H1 (cell line): Measurements from ENCODE around the gene CABLES2. TPM values are rescaled to one million over a fixed set of nuclear protein-coding genes. Genes with fewer than 3 reads are reported as not detected.

Experiments
- CTCF ChIA-PET: fragments of 300-600 bp; sonication (Branson Sonifier 250); formaldehyde crosslinking; loops from one replicate; lab custom pipeline; 2021; ENCODE audit not compliant: partially characterized antibody; lab: Charles Lee
- POLR2A ChIA-PET: fragments of 300-600 bp; sonication (Branson Sonifier 250); formaldehyde crosslinking; loops from one replicate; lab custom pipeline; 2021; ENCODE audit warnings: inconsistent platforms; ENCODE audit not compliant: partially characterized antibody; lab: Charles Lee
- DNase-seq, 2 experiments: peaks; one replicate each; pipeline versions ENCODE4 v3.0.0 to v3.0.0-alpha.2; 2010 to 2022; ENCODE audit warnings: low spot score in 2 of 2, low read depth in 1 of 2, mixed read lengths in 1 of 2
- FAIRE-seq: peaks from 2 replicates; lab custom pipeline; 2011; peaks lifted over from hg19 to GRCh38; lab: Jason Lieb, UNC
- H2AFZ ChIP-seq: 2 replicates; pipeline ENCODE4 v1.8.1; 2012; ENCODE audit warnings: low read length, inconsistent platforms
- H2AK5ac ChIP-seq: 2 replicates; pipeline ENCODE4 v1.6.1; 2013; ENCODE audit warnings: low read depth, low read length
- H2BK120ac ChIP-seq: replicated peaks from 2 replicates; pipeline ENCODE3; 2013; ENCODE audit warnings: low read depth, low read length, inconsistent platforms
- H2BK12ac ChIP-seq: 2 replicates; pipeline ENCODE4 v1.6.1; 2013; ENCODE audit warnings: low read depth, low read length
- H2BK15ac ChIP-seq: 2 replicates; pipeline ENCODE4 v1.6.1; 2013; ENCODE audit warnings: low read length
- H2BK20ac ChIP-seq: 2 replicates; pipeline ENCODE4 v1.6.1; 2013; ENCODE audit warnings: low read length
- H2BK5ac ChIP-seq: 2 replicates; pipeline ENCODE4 v1.6.1; 2013; ENCODE audit warnings: low read depth, low read length
- H3K14ac ChIP-seq: 2 replicates; pipeline ENCODE4 v1.6.1; 2013; ENCODE audit warnings: inconsistent platforms; ENCODE audit not compliant: insufficient read length
- H3K18ac ChIP-seq: 2 replicates; pipeline ENCODE4 v1.6.1; 2013; ENCODE audit warnings: low read length; ENCODE audit errors: extremely low read depth
- H3K23ac ChIP-seq: 2 replicates; pipeline ENCODE4 v1.6.1; 2013; ENCODE audit warnings: inconsistent platforms; ENCODE audit not compliant: insufficient read length
- H3K23me2 ChIP-seq: 2 replicates; pipeline ENCODE4 v1.6.1; 2013; ENCODE audit warnings: low read depth, low read length
- H3K27ac ChIP-seq: 2 replicates; pipeline ENCODE4 v1.6.1; 2011; ENCODE audit warnings: low read depth, low read length, inconsistent platforms
- H3K27me3 ChIP-seq, 4 experiments: replicated peaks in 1 of 4; 1 replicate in 1 of 4; 2 replicates in 3 of 4; pipeline versions ENCODE4 v1.6.1 to v1.8.1; 2011 to 2013; ENCODE audit warnings: low read length in 3 of 4, mild to moderate bottlenecking in 3 of 4, inconsistent platforms in 2 of 4, mixed read lengths in 2 of 4, moderate library complexity in 1 of 4; ENCODE audit not compliant: control insufficient read depth in 3 of 4, insufficient read depth in 3 of 4; ENCODE audit errors: extremely low read depth in 1 of 4
- H3K36me3 ChIP-seq, 4 experiments: 2 replicates each; pipeline versions ENCODE4 v1.6.1 to v1.8.1; 2011 to 2013; ENCODE audit warnings: mild to moderate bottlenecking in 4 of 4, low read length in 3 of 4, moderate library complexity in 2 of 4, control low read depth in 1 of 4, inconsistent platforms in 1 of 4; ENCODE audit not compliant: insufficient read depth in 4 of 4, control insufficient read depth in 2 of 4
- H3K4ac ChIP-seq: replicated peaks from 2 replicates; pipeline ENCODE3; 2013; ENCODE audit warnings: low read length, low read depth, mixed read lengths, inconsistent platforms; ENCODE audit not compliant: insufficient read length
- H3K4me1 ChIP-seq, 4 experiments: replicated peaks in 1 of 4; 1 replicate in 1 of 4; 2 replicates in 3 of 4; pipeline versions ENCODE4 v1.6.1 to v1.8.1; 2011 to 2013; ENCODE audit warnings: low read length in 3 of 4, inconsistent platforms in 2 of 4, mixed read lengths in 1 of 4; ENCODE audit not compliant: insufficient read depth in 4 of 4, control insufficient read depth in 3 of 4
- H3K4me2 ChIP-seq, 2 experiments: 2 replicates each; pipeline versions ENCODE4 v1.6.1 to v1.8.1; 2011 to 2013; ENCODE audit warnings: low read depth in 2 of 2, low read length in 2 of 2, control low read depth in 1 of 2, inconsistent platforms in 1 of 2, mild to moderate bottlenecking in 1 of 2; ENCODE audit not compliant: insufficient read depth in 1 of 2
- H3K4me3 ChIP-seq, 4 experiments: fragments of 200-600, 300-600 bp in 1 of 4; sonication (generic), shearing (Covaris generic), sonication (Bioruptor Twin) in 1 of 4; 2 replicates each; pipeline versions ENCODE4 v1.5.1 to v1.8.1; 2011 to 2016; ENCODE audit warnings: low read length in 4 of 4, low read depth in 3 of 4, control low read depth in 2 of 4, inconsistent platforms in 2 of 4, mild to moderate bottlenecking in 2 of 4, mixed read lengths in 1 of 4, moderate library complexity in 1 of 4; ENCODE audit not compliant: insufficient read depth in 2 of 4; ENCODE audit errors: extremely low read depth in 1 of 4
- H3K56ac ChIP-seq: replicated peaks from 2 replicates; pipeline ENCODE3; 2013; ENCODE audit warnings: low read depth, mild to moderate bottlenecking, mixed read lengths, low read length, inconsistent platforms; ENCODE audit not compliant: insufficient read length
- H3K79me1 ChIP-seq: 2 replicates; pipeline ENCODE4 v1.6.1; 2013; ENCODE audit warnings: low read depth, low read length, control low read depth
- H3K79me2 ChIP-seq, 2 experiments: 2 replicates each; pipeline versions ENCODE4 v1.6.1 to v1.8.1; 2012 to 2013; ENCODE audit warnings: low read length in 2 of 2, mild to moderate bottlenecking in 2 of 2, inconsistent platforms in 1 of 2; ENCODE audit not compliant: insufficient read depth in 2 of 2, control insufficient read depth in 1 of 2
- H3K9ac ChIP-seq, 4 experiments: replicated peaks in 1 of 4; 1 replicate in 1 of 4; 2 replicates in 3 of 4; pipeline versions ENCODE4 v1.6.1 to v1.8.1; 2011 to 2013; ENCODE audit warnings: low read depth in 3 of 4, low read length in 3 of 4, control low read depth in 2 of 4, mild to moderate bottlenecking in 2 of 4, moderate library complexity in 2 of 4, inconsistent platforms in 1 of 4; ENCODE audit errors: extremely low read depth in 1 of 4
- H3K9me3 ChIP-seq, 2 experiments: 2 replicates each; pipeline versions ENCODE4 v1.6.1 to v1.8.1; 2012 to 2013; ENCODE audit warnings: mild to moderate bottlenecking in 2 of 2, moderate library complexity in 2 of 2, control low read depth in 1 of 2, inconsistent platforms in 1 of 2, low read depth in 1 of 2, low read length in 1 of 2, mixed read lengths in 1 of 2; ENCODE audit not compliant: insufficient read depth in 2 of 2
- H4K20me1 ChIP-seq, 2 experiments: replicated peaks in 1 of 2; 2 replicates each; pipeline versions ENCODE3 to v1.8.1; 2011 to 2013; ENCODE audit warnings: inconsistent platforms in 2 of 2, low read length in 2 of 2, mild to moderate bottlenecking in 1 of 2; ENCODE audit not compliant: insufficient read depth in 2 of 2, control insufficient read depth in 1 of 2
- H4K5ac ChIP-seq: 2 replicates; pipeline ENCODE4 v1.6.1; 2013; ENCODE audit warnings: low read length, low read depth, mixed read lengths, inconsistent platforms; ENCODE audit not compliant: insufficient read length
- H4K8ac ChIP-seq: 2 replicates; pipeline ENCODE4 v1.8.0; 2013; ENCODE audit warnings: mild to moderate bottlenecking, moderate library complexity, low read length, inconsistent platforms; ENCODE audit not compliant: insufficient read depth; ENCODE audit errors: extremely low read depth
- H4K91ac ChIP-seq: replicated peaks from 2 replicates; pipeline ENCODE3; 2013; ENCODE audit warnings: low read length, mixed read lengths, inconsistent platforms; ENCODE audit not compliant: insufficient read length
- E2F6 ChIP-seq: IDR thresholded peaks from 2 replicates; pipeline ENCODE4 v1.6.1; 2012; ENCODE audit warnings: inconsistent platforms
- EZH2 ChIP-seq: fragments of 200-600 bp; sonication (generic); IDR thresholded peaks from 2 replicates; pipeline ENCODE4 v1.7.1; 2012; ENCODE audit warnings: low read depth, mild to moderate bottlenecking, moderate library complexity, low read length, inconsistent platforms; ENCODE audit not compliant: severe bottlenecking
- KDM4A ChIP-seq: IDR thresholded peaks from one replicate; pipeline ENCODE4 v1.7.1; 2012; ENCODE audit warnings: low read depth, mild to moderate bottlenecking, moderate library complexity, low read length, inconsistent platforms; ENCODE audit not compliant: severe bottlenecking
- MAX ChIP-seq: IDR thresholded peaks from 2 replicates; pipeline ENCODE4 v1.6.1; 2012; ENCODE audit warnings: inconsistent platforms
- PHF8 ChIP-seq: fragments of 200-600 bp; sonication (generic); conservative IDR thresholded peaks from 2 replicates; pipeline ENCODE4 v1.7.1; 2012; ENCODE audit warnings: low read depth, mild to moderate bottlenecking, inconsistent platforms, low read length, moderate library complexity
- WGBS, 2 experiments: shearing (Covaris generic) in 1 of 2; methylation state at CpG; one replicate each; pipeline versions ENCODE4 v1.1.6 to v1.1.7; 2013 to 2015; ENCODE audit warnings: low lambda C conversion rate in 2 of 2, mixed read lengths in 2 of 2, inconsistent platforms in 1 of 2, low coverage in 1 of 2, missing lambda C conversion rate in 1 of 2; ENCODE audit not compliant: insufficient replicate concordance in 2 of 2, insufficient coverage in 1 of 2, insufficient read length in 1 of 2; ENCODE audit errors: extremely low coverage in 1 of 2, missing lambda C conversion rate in 1 of 2; 5-methylcytosine and 5-hydroxymethylcytosine counted together
- polyA plus RNA-seq, 7 experiments: library from polyadenylated mRNA; depleted of rRNA in 3 of 7; stranded (reverse) in 5 of 7; unstranded in 2 of 7; fragments of >200 nt in 5 of 7; fragments of 200-250 nt in 2 of 7; gene quantifications; 1 replicate in 5 of 7; 2 replicates in 1 of 7; 4 replicates in 1 of 7; pipeline versions ENCODE4 v1.2.1 to v1.2.3, GENCODE V29; 2011 to 2013; ENCODE audit warnings: missing spikeins in 2 of 7, mixed read lengths in 2 of 7
- total RNA-seq: library from RNA; stranded (reverse); fragmentation: NEBNext Ultra II Directional; extraction: Animal tissue kit (Norgen Biotek cat#: 25700); gene quantifications from 2 replicates; pipeline ENCODE4 v1.2.1, GENCODE V29; 2021

CABLES2 gene
- total and polyA plus RNA-seq, 2 of the 8 experiments (the other 6 are each of a cell fraction or from before 2014, with no cell fraction given), result 8.0 to 8.8 TPM

- peak overlapping the region; percentile 83 for H4K8ac ChIP-seq
- H2BK120ac ChIP-seq, result peak overlapping the region; percentile 90
- H3K79me2 ChIP-seq, result peaks cover 11 to 38% of the 10 kb centered on the region in 2 experiments; a peak in 3 of 4 replicates
- H3K14ac ChIP-seq, result no peak overlapping the region
- H3K27ac ChIP-seq, result peak overlapping the region; percentile 48; the same call in 1 of the 2 replicates
- H2AFZ ChIP-seq, result no peak overlapping the region
- peak overlapping the region in 2 of 4 experiments; percentile 45 to 58; a peak in 4 of 7 replicates for H3K9ac ChIP-seq
- peak overlapping the region; percentile 95 for H3K18ac ChIP-seq
- H3K4ac ChIP-seq, result peak overlapping the region; percentile 99
- H3K79me1 ChIP-seq, result peaks cover 5% of the 10 kb centered on the region
- H3K9me3 ChIP-seq, result no peaks in the 10 kb centered on the region
- peaks cover 12% of the 10 kb centered on the region for H3K23me2 ChIP-seq
- POLR2A ChIA-PET, result interaction anchor here (0.5 to 12.6 kb wide), 17 partner anchors 11 to 195 kb away, joined by 3 to 213 read pairs (median 5); partner anchors contain the start of genes ADRM1 and RPS21
- peak overlapping the region; percentile 82 for H3K56ac ChIP-seq
- H3K4me2 ChIP-seq, result peak overlapping the region; percentile 85 to 86
- FAIRE-seq (no peak), DNase-seq (peak in 1 of 2 experiments; percentile 83)
- CTCF ChIA-PET, result interaction anchor here (0.5 to 10.9 kb wide), 18 partner anchors 9 to 1179 kb away, joined by 3 to 212 read pairs (median 4); partner anchors contain the start of gene RPS21
- H2BK15ac ChIP-seq, result peak overlapping the region; percentile 92; the same call in 1 of the 2 replicates
- peak overlapping the region; percentile 90; the same call in 1 of the 2 replicates for H2BK12ac ChIP-seq
- H3K23ac ChIP-seq, result no peak overlapping the region
- H4K91ac ChIP-seq, result peak overlapping the region; percentile 98
- peaks cover 11 to 64% (median 56%) of the 10 kb centered on the region in 4 experiments for H3K4me1 ChIP-seq
- peak overlapping the region; percentile 50 to 77 (median 58) for H3K4me3 ChIP-seq
- H2BK5ac ChIP-seq, result peak overlapping the region; percentile 93; the same call in 1 of the 2 replicates
- peak overlapping the region; percentile 96 for H4K5ac ChIP-seq
- peak overlapping the region; percentile 86; the same call in 1 of the 2 replicates for H2BK20ac ChIP-seq
- H2AK5ac ChIP-seq, result no peak overlapping the region
- no peaks in the 10 kb centered on the region for H3K27me3 ChIP-seq
- WGBS, 2 experiments, result 13% methylated on average over 34 of the region's 37 CpGs; no CpG with 5 or more reads in 1 of the 2 experiments
- peaks cover 7 to 10% of the 10 kb centered on the region in 2 experiments for H4K20me1 ChIP-seq
- TF ChIP-seq KDM4A (no peak), MAX (peak; percentile 93), EZH2 (peak; percentile 32), E2F6 (peak; percentile 83; the same call in 1 of the 2 replicates), PHF8 (0 out of 2 replicates have a peak, but pooled peaks have one; percentile 1)
- TF ChIP-seq, all 59 proteins: peak for 4
- no peaks in the 10 kb centered on the region for H3K36me3 ChIP-seq
Measured at GRCh38 chr20:62367633-62368391, 39.3 kb downstream of the CABLES2 start.
